Kidney (tissue), 14 donors: Measurements from ENCODE around the gene OSCAR. TPM values are rescaled to one million over a fixed set of nuclear protein-coding genes. Genes with fewer than 3 reads are reported as not detected.

Experiments used
- DNase-seq, 5 donors: peaks; one replicate each; pipeline ENCODE4 v3.0.0-alpha.2; 2013 to 2020
- FAIRE-seq: peaks from 2 replicates; lab custom pipeline; 2012; peaks lifted over from hg19 to GRCh38; lab: Jason Lieb, UNC
- H3K27ac ChIP-seq, 2 donors: one replicate each; pipeline ENCODE4 v1.7.0; 2013; ENCODE audit warnings: low read depth in 2 of 2, low read length in 2 of 2, inconsistent platforms in 1 of 2
- H3K27me3 ChIP-seq: one replicate; pipeline ENCODE4 v1.7.1; 2013; ENCODE audit warnings: low read length, inconsistent platforms; ENCODE audit not compliant: control insufficient read depth, insufficient read depth
- H3K36me3 ChIP-seq, 3 donors: one replicate each; pipeline versions ENCODE4 v1.7.0 to v1.7.1; 2013; ENCODE audit warnings: low read length in 3 of 3, control low read depth in 1 of 3, inconsistent platforms in 1 of 3; ENCODE audit not compliant: insufficient read depth in 3 of 3, control insufficient read depth in 2 of 3
- H3K4me1 ChIP-seq, 3 donors: one replicate each; pipeline versions ENCODE4 v1.7.0 to v1.7.1; 2013; ENCODE audit warnings: low read length in 3 of 3, inconsistent platforms in 1 of 3, low read depth in 1 of 3; ENCODE audit not compliant: control insufficient read depth in 2 of 3, insufficient read depth in 2 of 3
- H3K4me3 ChIP-seq, 3 donors: one replicate each; pipeline versions ENCODE4 v1.7.0 to v1.8.1; 2013; ENCODE audit warnings: low read length in 3 of 3, control low read depth in 1 of 3, inconsistent platforms in 1 of 3
- H3K9ac ChIP-seq, 3 donors: one replicate each; pipeline versions ENCODE4 v1.7.0 to v1.7.1; 2013; ENCODE audit warnings: low read length in 3 of 3, control low read depth in 1 of 3, inconsistent platforms in 1 of 3
- H3K9me3 ChIP-seq, 3 donors: one replicate each; pipeline versions ENCODE4 v1.7.0 to v1.7.1; 2013; ENCODE audit warnings: low read length in 3 of 3, control low read depth in 1 of 3, inconsistent platforms in 1 of 3; ENCODE audit not compliant: control insufficient read depth in 2 of 3, insufficient read depth in 1 of 3
- CTCF ChIP-seq: IDR thresholded peaks from 3 replicates; pipeline ENCODE4 v1.5.1; 2012; ENCODE audit warnings: mild to moderate bottlenecking, moderate library complexity, borderline replicate concordance; ENCODE audit not compliant: insufficient read depth; ENCODE audit errors: extremely low read depth
- intact Hi-C: fragments of 100-400 bp; cut with DNase I; formaldehyde crosslinking; loops from one replicate; pipeline ENCODE4 v1.11.1; 2022
- polyA plus RNA-seq: library from polyadenylated mRNA; stranded (reverse); fragments of 350-450 nt; fragmentation: Illumina TruSeq; extraction: RNeasy Lipid Tissue Mini Kit (QIAGEN cat#74804); gene quantifications from one replicate; pipeline ENCODE4 v1.2.3, GENCODE V29; 2014; ENCODE audit warnings: low read depth, low replicate concordance; ENCODE audit not compliant: insufficient read depth
- total RNA-seq: library from RNA; stranded (reverse); fragmentation: NEBNext Ultra II Directional; extraction: Animal tissue kit (Norgen Biotek cat#: 25700); gene quantifications from one replicate; pipeline ENCODE4 v1.2.1, GENCODE V29; 2021
- donor health status: control.
- donor health status: control.
- donor health status: control.
- donor health status: control.
- donor health status: control.
- donor health status: DM: yes; HTN: yes; CAD: no.
- donor health status: Normal renal cell carcinoma (clear cell type).

OSCAR gene
- total and polyA plus RNA-seq, 2 donors from 2014 or later: 0.77 to 5.1 TPM

GRCh38 chr19:54147676-54148075 is 47.1 kb upstream of the OSCAR start:
- H3K9ac ChIP-seq: no peak overlapping the region
- no peaks in the 10 kb centered on the region for H3K4me1 ChIP-seq
- H3K4me3 ChIP-seq: no peak overlapping the region
- H3K27me3 ChIP-seq: no peaks in the 10 kb centered on the region
- no peak for TF ChIP-seq CTCF
- no peaks in the 10 kb centered on the region for H3K9me3 ChIP-seq
- DNase-seq: peak in 4 of 5 donors; percentile 33 to 92 (median 64)
- H3K36me3 ChIP-seq: peaks cover 14 to 65% (median 57%) of the 10 kb centered on the region in 3 donors
- no peak overlapping the region for H3K27ac ChIP-seq
- no peak for FAIRE-seq
- intact Hi-C loops: no loop called here

- H3K36me3 ChIP-seq: peaks cover 15 to 58% (median 52%) of the 10 kb centered on the region in 3 donors
- no peak overlapping the region for H3K27ac ChIP-seq
- H3K9ac ChIP-seq: no peak overlapping the region
- H3K4me3 ChIP-seq: no peak overlapping the region
- no peak for DNase-seq
- H3K4me1 ChIP-seq: peaks cover 0 to 4% (median 0%) of the 10 kb centered on the region in 3 donors
- no peaks in the 10 kb centered on the region for H3K27me3 ChIP-seq
- no peaks in the 10 kb centered on the region for H3K9me3 ChIP-seq
- TF ChIP-seq CTCF: no peak
- intact Hi-C loops: no loop called here
- FAIRE-seq: no peak
Measured at GRCh38 chr19:54145541-54146158, 45.0 kb upstream of the OSCAR start.

- H3K27ac ChIP-seq: no peak overlapping the region
- TF ChIP-seq CTCF: no peak
- H3K4me1 ChIP-seq: peaks cover 0 to 22% (median 0%) of the 10 kb centered on the region in 3 donors
- intact Hi-C loops: no loop called here
- peaks cover 13 to 55% (median 38%) of the 10 kb centered on the region in 3 donors for H3K36me3 ChIP-seq
- FAIRE-seq: no peak
- no peaks in the 10 kb centered on the region for H3K27me3 ChIP-seq
- no peaks in the 10 kb centered on the region for H3K9me3 ChIP-seq
- no peak for DNase-seq
- H3K4me3 ChIP-seq: no peak overlapping the region
- no peak overlapping the region for H3K9ac ChIP-seq
Measured at GRCh38 chr19:54142166-54142780, 41.7 kb upstream of the OSCAR start.
